Measurements from ENCODE around the gene NDUFB2. TPM values are rescaled to one million over a fixed set of nuclear protein-coding genes. Genes with fewer than 3 reads are reported as not detected.

The NDUFB2 gene
- total and polyA plus RNA-seq, 2 of the 13 experiments (the other 11 are each of a cell fraction or from before 2014, with no cell fraction given): 206 to 221 TPM

- TF ChIP-seq IRF2 (CRISPR knock-in tag; IDR thresholded peaks at IDR 0.05) (no peak), ZFYVE20 (CRISPR knock-in tag; IDR thresholded peaks at IDR 0.05; ENCODE audit: borderline replicate concordance, low read depth) (0 out of 2 replicates have a peak, but pooled peaks have one; percentile 37), PRPF4 (IDR thresholded peaks at IDR 0.05; ENCODE audit: low read depth, low read length, poor library complexity, severe bottlenecking) (no peak), ZBTB34 (CRISPR knock-in tag; IDR thresholded peaks at IDR 0.05) (no peak), KDM5B (CRISPR knock-in tag; IDR thresholded peaks at IDR 0.05; ENCODE audit: borderline replicate concordance) (peak; percentile 60; the same call in 1 of the 2 replicates), MXI1 (IDR thresholded peaks at IDR 0.05; ENCODE audit: borderline replicate concordance, low read depth, low read length) (no peak), ADNP (CRISPR knock-in tag; IDR thresholded peaks at IDR 0.05) (no peak), ZNF672 (CRISPR knock-in tag; IDR thresholded peaks at IDR 0.05) (no peak), LCORL (IDR thresholded peaks at IDR 0.05) (no peak), LCORL (CRISPR knock-in tag; IDR thresholded peaks at IDR 0.05) (0 out of 2 replicates have a peak, but pooled peaks have one; percentile 30), MAX (IDR thresholded peaks at IDR 0.05) (peak; percentile 43), ZNF333 (CRISPR knock-in tag; IDR thresholded peaks at IDR 0.05; ENCODE audit: borderline replicate concordance) (no peak), USF2 (IDR thresholded peaks at IDR 0.05; ENCODE audit: low read depth, low read length) (no peak), USF2 (CRISPR knock-in tag; IDR thresholded peaks at IDR 0.05; ENCODE audit: borderline replicate concordance) (no peak), ZBTB43 (CRISPR knock-in tag; conservative IDR thresholded peaks at IDR 0.05) (no peak), TFDP2 (CRISPR knock-in tag; IDR thresholded peaks at IDR 0.05) (no peak), SP1 (IDR thresholded peaks at IDR 0.05) (no peak), SP1 (CRISPR knock-in tag; IDR thresholded peaks at IDR 0.05) (no peak), ZNF652 (CRISPR knock-in tag; IDR thresholded peaks at IDR 0.05; ENCODE audit: borderline replicate concordance, low read depth) (no peak), ZNF552 (CRISPR knock-in tag; IDR thresholded peaks at IDR 0.05; ENCODE audit: borderline replicate concordance) (no peak), CTCF (CRISPR knock-in tag; IDR thresholded peaks at IDR 0.05) (peak; percentile 28; the same call in 1 of the 2 replicates), ZNF720 (CRISPR knock-in tag; IDR thresholded peaks at IDR 0.05) (no peak)
Observed at GRCh38 chr7:140673063-140673773, 23.3 kb upstream of the NDUFB2 start (continued).
